HepG2 (cell line): ENCODE measurements around the gene NSMCE1. TPM values are rescaled to one million over a fixed set of nuclear protein-coding genes. Genes with fewer than 3 reads are reported as not detected.

Experiments used
- CREBL2 ChIP-seq: sonication (generic); formaldehyde crosslinking; IDR thresholded peaks from 2 replicates; pipeline ENCODE4 v1.8.1; 2023; ENCODE audit warnings: missing genetic modification reagents, mild to moderate bottlenecking, borderline replicate concordance
- GPBP1L1 ChIP-seq: sonication (generic); formaldehyde crosslinking; IDR thresholded peaks from 2 replicates; pipeline ENCODE4 v1.5.0; 2020; ENCODE audit warnings: mild to moderate bottlenecking, missing genetic modification reagents
- ISL2 ChIP-seq: sonication (generic); formaldehyde crosslinking; IDR thresholded peaks from 2 replicates; pipeline ENCODE4 v1.5.0; 2020; ENCODE audit warnings: missing genetic modification reagents
- KLF12 ChIP-seq: sonication (generic); formaldehyde crosslinking; IDR thresholded peaks from 2 replicates; pipeline ENCODE4 v1.4.0; 2020; ENCODE audit warnings: missing genetic modification reagents, borderline replicate concordance
- NFATC3 ChIP-seq: sonication (generic); formaldehyde crosslinking; IDR thresholded peaks from 2 replicates; pipeline ENCODE4 v1.5.1; 2020; ENCODE audit warnings: mild to moderate bottlenecking, missing genetic modification reagents
- PRPF4 ChIP-seq: fragments of 200-400 bp; formaldehyde crosslinking; IDR thresholded peaks from 2 replicates; pipeline ENCODE4 v1.6.1; 2016; ENCODE audit warnings: low read length, low read depth; ENCODE audit not compliant: poor library complexity, severe bottlenecking
- RBM22 ChIP-seq: fragments of 200-400 bp; formaldehyde crosslinking; optimal IDR thresholded peaks from 2 replicates; pipeline ENCODE3; 2017; ENCODE audit warnings: mild to moderate bottlenecking, low read length, moderate library complexity
- TGIF2 ChIP-seq: IDR thresholded peaks from 2 replicates; pipeline ENCODE4 v1.6.1; 2016; ENCODE audit warnings: control low read depth, missing compliant biosample characterization
- ZKSCAN1 ChIP-seq: fragments of 150-350 bp; IDR thresholded peaks from 2 replicates; pipeline ENCODE4 v1.6.1; 2014; ENCODE audit warnings: low read length
- ZNF235 ChIP-seq: sonication (generic); formaldehyde crosslinking; IDR thresholded peaks from 2 replicates; pipeline ENCODE4 v1.8.1; 2023; ENCODE audit warnings: mild to moderate bottlenecking, missing genetic modification reagents, borderline replicate concordance
- ZNF317 ChIP-seq: sonication (generic); formaldehyde crosslinking; IDR thresholded peaks from 2 replicates; pipeline ENCODE4 v1.5.0; 2020; ENCODE audit warnings: mild to moderate bottlenecking, missing genetic modification reagents
- ZNF414 ChIP-seq: sonication (generic); formaldehyde crosslinking; IDR thresholded peaks from 2 replicates; pipeline ENCODE4 v1.5.0; 2020; ENCODE audit warnings: missing genetic modification reagents
- ZNF451 ChIP-seq: sonication (generic); formaldehyde crosslinking; IDR thresholded peaks from 2 replicates; pipeline ENCODE4 v1.5.0; 2020; ENCODE audit warnings: mild to moderate bottlenecking, missing genetic modification reagents
- ZNF577 ChIP-seq: sonication (generic); formaldehyde crosslinking; IDR thresholded peaks from 2 replicates; pipeline ENCODE4 v1.4.0; 2020; ENCODE audit warnings: mild to moderate bottlenecking, low read depth, missing genetic modification reagents, borderline replicate concordance
- polyA plus RNA-seq, 8 experiments: library from polyadenylated mRNA; depleted of rRNA in 3 of 8; stranded (reverse) in 7 of 8; unstranded in 1 of 8; fragments of >200 nt; fragmentation: Illumina TruSeq in 4 of 8; extraction: Trizol in 4 of 8; gene quantifications; 2 replicates each; pipeline versions ENCODE4 v1.2.1 to v1.2.3, GENCODE V29; 2011 to 2016; ENCODE audit warnings: low read depth in 4 of 8, missing spikeins in 1 of 8, mixed read lengths in 1 of 8; ENCODE audit not compliant: insufficient read depth in 1 of 8
- total RNA-seq, 5 experiments: library from RNA; depleted of rRNA; stranded (reverse); fragments of >200 nt; fragmentation: Illumina TruSeq; extraction: Trizol; gene quantifications; 2 replicates each; pipeline ENCODE4 v1.2.3, GENCODE V29; 2016; ENCODE audit warnings: low read depth in 1 of 5
- TF ChIP-seq, protein P1 (sequence below): sonication (generic); formaldehyde crosslinking; IDR thresholded peaks from 2 replicates; pipeline ENCODE4 v1.4.0; 2020; ENCODE audit warnings: low read depth, mild to moderate bottlenecking, missing genetic modification reagents
- TF ChIP-seq, protein P2 (sequence below): IDR thresholded peaks from 2 replicates; pipeline ENCODE4 v1.6.1; 2012; ENCODE audit warnings: low read length, improper control_type of control experiment
- TF ChIP-seq, protein P3 (sequence below): sonication (generic); formaldehyde crosslinking; IDR thresholded peaks from 2 replicates; pipeline ENCODE4 v1.4.0; 2020; ENCODE audit warnings: missing genetic modification reagents
- TF ChIP-seq, protein P4 (sequence below): sonication (generic); formaldehyde crosslinking; IDR thresholded peaks from 2 replicates; pipeline ENCODE4 v1.4.0; 2020; ENCODE audit warnings: mild to moderate bottlenecking, missing genetic modification reagents
- TF ChIP-seq, protein P5 (sequence below): fragments of 450-650 bp; IDR thresholded peaks from 2 replicates; pipeline ENCODE4 v1.6.1; 2016

Gene NSMCE1
- total and polyA plus RNA-seq, 2 of the 13 experiments (the other 11 are each of a cell fraction or from before 2014, with no cell fraction given), result 42.7 to 52.9 TPM

DNA sequence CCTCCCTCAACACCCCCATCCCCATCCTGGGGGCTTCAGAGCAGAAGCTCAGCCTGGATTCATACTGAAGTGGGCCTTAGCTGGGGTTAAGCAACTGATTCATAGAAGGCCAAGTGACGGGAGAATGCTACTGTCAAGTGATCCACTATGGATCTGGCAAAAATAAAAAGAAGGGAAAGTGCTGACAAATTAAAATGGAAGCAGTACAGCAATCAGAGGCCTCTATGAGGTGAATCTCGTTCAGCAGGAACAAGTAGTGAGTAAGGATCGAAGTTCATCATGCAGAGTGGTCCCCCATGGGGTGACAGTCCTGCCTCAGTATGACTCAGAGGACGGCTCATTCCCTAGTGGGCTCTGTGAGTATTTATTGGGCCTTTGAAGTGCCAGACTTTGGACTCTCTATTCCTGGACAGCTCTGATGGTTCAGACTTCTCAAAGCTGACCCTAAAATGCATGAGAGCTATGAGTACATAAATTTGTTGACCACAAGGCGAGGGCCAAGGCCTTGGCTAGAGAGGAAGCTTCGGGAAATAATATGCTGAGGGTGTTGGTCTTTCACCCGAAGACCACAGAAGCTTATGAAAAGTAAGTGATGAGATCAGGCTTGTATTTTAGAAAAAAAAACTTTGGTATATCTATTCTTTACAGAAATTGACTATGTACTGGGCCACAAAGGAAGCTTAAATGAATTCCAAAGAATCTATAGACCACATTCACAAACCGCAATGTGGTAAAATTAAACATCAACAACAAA is 5.3 kb upstream of the NSMCE1 start (continued):
- TF ChIP-seq, protein P1, sequence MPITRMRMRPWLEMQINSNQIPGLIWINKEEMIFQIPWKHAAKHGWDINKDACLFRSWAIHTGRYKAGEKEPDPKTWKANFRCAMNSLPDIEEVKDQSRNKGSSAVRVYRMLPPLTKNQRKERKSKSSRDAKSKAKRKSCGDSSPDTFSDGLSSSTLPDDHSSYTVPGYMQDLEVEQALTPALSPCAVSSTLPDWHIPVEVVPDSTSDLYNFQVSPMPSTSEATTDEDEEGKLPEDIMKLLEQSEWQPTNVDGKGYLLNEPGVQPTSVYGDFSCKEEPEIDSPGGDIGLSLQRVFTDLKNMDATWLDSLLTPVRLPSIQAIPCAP (CRISPR knock-in tag), result no peak
- TF ChIP-seq CREBL2 (CRISPR knock-in tag) (no peak), ISL2 (CRISPR knock-in tag) (peak; percentile 96), PRPF4 (no peak), NFATC3 (0 out of 2 replicates have a peak, but pooled peaks have one; percentile 52), GPBP1L1 (CRISPR knock-in tag) (no peak), TGIF2 (CRISPR knock-in tag) (peak; percentile 84), ZNF235 (no peak), ZNF317 (CRISPR knock-in tag) (no peak), ZKSCAN1 (peak; percentile 60; the same call in 1 of the 2 replicates), KLF12 (peak; percentile 59; the same call in 1 of the 2 replicates), RBM22 (peak; percentile 47), ZNF451 (CRISPR knock-in tag) (no peak; the same call in 1 of the 2 replicates), ZNF577 (CRISPR knock-in tag) (no peak), ZNF414 (CRISPR knock-in tag) (peak; percentile 97)
- TF ChIP-seq, protein P2, sequence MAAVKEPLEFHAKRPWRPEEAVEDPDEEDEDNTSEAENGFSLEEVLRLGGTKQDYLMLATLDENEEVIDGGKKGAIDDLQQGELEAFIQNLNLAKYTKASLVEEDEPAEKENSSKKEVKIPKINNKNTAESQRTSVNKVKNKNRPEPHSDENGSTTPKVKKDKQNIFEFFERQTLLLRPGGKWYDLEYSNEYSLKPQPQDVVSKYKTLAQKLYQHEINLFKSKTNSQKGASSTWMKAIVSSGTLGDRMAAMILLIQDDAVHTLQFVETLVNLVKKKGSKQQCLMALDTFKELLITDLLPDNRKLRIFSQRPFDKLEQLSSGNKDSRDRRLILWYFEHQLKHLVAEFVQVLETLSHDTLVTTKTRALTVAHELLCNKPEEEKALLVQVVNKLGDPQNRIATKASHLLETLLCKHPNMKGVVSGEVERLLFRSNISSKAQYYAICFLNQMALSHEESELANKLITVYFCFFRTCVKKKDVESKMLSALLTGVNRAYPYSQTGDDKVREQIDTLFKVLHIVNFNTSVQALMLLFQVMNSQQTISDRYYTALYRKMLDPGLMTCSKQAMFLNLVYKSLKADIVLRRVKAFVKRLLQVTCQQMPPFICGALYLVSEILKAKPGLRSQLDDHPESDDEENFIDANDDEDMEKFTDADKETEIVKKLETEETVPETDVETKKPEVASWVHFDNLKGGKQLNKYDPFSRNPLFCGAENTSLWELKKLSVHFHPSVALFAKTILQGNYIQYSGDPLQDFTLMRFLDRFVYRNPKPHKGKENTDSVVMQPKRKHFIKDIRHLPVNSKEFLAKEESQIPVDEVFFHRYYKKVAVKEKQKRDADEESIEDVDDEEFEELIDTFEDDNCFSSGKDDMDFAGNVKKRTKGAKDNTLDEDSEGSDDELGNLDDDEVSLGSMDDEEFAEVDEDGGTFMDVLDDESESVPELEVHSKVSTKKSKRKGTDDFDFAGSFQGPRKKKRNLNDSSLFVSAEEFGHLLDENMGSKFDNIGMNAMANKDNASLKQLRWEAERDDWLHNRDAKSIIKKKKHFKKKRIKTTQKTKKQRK, result no peak
- TF ChIP-seq, protein P3, sequence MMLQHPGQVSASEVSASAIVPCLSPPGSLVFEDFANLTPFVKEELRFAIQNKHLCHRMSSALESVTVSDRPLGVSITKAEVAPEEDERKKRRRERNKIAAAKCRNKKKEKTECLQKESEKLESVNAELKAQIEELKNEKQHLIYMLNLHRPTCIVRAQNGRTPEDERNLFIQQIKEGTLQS, result peak; percentile 96
- TF ChIP-seq, protein P4, sequence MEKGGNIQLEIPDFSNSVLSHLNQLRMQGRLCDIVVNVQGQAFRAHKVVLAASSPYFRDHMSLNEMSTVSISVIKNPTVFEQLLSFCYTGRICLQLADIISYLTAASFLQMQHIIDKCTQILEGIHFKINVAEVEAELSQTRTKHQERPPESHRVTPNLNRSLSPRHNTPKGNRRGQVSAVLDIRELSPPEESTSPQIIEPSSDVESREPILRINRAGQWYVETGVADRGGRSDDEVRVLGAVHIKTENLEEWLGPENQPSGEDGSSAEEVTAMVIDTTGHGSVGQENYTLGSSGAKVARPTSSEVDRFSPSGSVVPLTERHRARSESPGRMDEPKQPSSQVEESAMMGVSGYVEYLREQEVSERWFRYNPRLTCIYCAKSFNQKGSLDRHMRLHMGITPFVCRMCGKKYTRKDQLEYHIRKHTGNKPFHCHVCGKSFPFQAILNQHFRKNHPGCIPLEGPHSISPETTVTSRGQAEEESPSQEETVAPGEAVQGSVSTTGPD (CRISPR knock-in tag), result no peak
- TF ChIP-seq, protein P5, sequence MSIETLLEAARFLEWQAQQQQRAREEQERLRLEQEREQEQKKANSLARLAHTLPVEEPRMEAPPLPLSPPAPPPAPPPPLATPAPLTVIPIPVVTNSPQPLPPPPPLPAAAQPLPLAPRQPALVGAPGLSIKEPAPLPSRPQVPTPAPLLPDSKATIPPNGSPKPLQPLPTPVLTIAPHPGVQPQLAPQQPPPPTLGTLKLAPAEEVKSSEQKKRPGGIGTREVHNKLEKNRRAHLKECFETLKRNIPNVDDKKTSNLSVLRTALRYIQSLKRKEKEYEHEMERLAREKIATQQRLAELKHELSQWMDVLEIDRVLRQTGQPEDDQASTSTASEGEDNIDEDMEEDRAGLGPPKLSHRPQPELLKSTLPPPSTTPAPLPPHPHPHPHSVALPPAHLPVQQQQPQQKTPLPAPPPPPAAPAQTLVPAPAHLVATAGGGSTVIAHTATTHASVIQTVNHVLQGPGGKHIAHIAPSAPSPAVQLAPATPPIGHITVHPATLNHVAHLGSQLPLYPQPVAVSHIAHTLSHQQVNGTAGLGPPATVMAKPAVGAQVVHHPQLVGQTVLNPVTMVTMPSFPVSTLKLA, result no peak
